MCF 10A (cell line): ENCODE results near the gene FBN3. TPM values are rescaled to one million over a fixed set of nuclear protein-coding genes. Genes with fewer than 3 reads are reported as not detected.

ENCODE experiments used
- BruUV-seq: library from RNA; stranded (reverse); fragments of 400-500 nt; replicated peaks from 2 replicates; lab custom pipeline; 2021; lab: Mats Ljungman, UMichigan
- CTCF ChIA-PET: fragments of 300-600 bp; sonication (Branson Sonifier 250); formaldehyde crosslinking; extraction: SDS; loops from one replicate; lab custom pipeline; 2021; ENCODE audit warnings: antibody characterized with exemption, inconsistent platforms; lab: Yijun Ruan, JAX
- POLR2A ChIA-PET: fragments of 300-600, 350-650 bp; sonication (Branson Sonifier 250); formaldehyde crosslinking; extraction: SDS; loops from one replicate; lab custom pipeline; 2020; ENCODE audit warnings: antibody characterized with exemption, inconsistent platforms; lab: Yijun Ruan, JAX
- DNase-seq: peaks from one replicate; pipeline ENCODE4 v3.0.0-alpha.2; 2018; ENCODE audit not compliant: unreplicated experiment
- H3K27ac Mint-ChIP-seq: one replicate; pipeline ENCODE4 v1.8.0; 2022; ENCODE audit warnings: mild to moderate bottlenecking, low read depth, mixed read lengths; ENCODE audit not compliant: unreplicated experiment
- H3K27me3 Mint-ChIP-seq: one replicate; pipeline ENCODE4 v1.8.0; 2022; ENCODE audit warnings: mixed read lengths; ENCODE audit not compliant: insufficient read depth, unreplicated experiment
- H3K36me3 Mint-ChIP-seq: one replicate; pipeline ENCODE4 v1.8.0; 2022; ENCODE audit warnings: mild to moderate bottlenecking, moderate library complexity, mixed read lengths; ENCODE audit not compliant: insufficient read depth, unreplicated experiment
- H3K4me1 Mint-ChIP-seq: one replicate; pipeline ENCODE4 v1.8.0; 2022; ENCODE audit warnings: mixed read lengths; ENCODE audit not compliant: insufficient read depth, unreplicated experiment
- H3K4me3 Mint-ChIP-seq: one replicate; pipeline ENCODE4 v1.8.0; 2022; ENCODE audit warnings: mild to moderate bottlenecking, moderate library complexity, mixed read lengths; ENCODE audit not compliant: unreplicated experiment
- H3K9me3 Mint-ChIP-seq: one replicate; pipeline ENCODE4 v1.8.0; 2022; ENCODE audit warnings: mixed read lengths; ENCODE audit not compliant: unreplicated experiment
- intact Hi-C: fragments of 100-400 bp; cut with micrococcal nuclease; formaldehyde crosslinking; loops from 2 replicates; pipeline ENCODE4 v1.14.1; 2022
- total RNA-seq: library from RNA; stranded (reverse); gene quantifications from 2 replicates; pipeline ENCODE4 v1.2.3, GENCODE V29; 2022
- TF ChIP-seq, protein P1 (sequence below): fragments of 200-600 bp; IDR thresholded peaks from one replicate; pipeline ENCODE4 v1.8.0; 2022; ENCODE audit warnings: antibody characterized with exemption, mild to moderate bottlenecking; ENCODE audit not compliant: unreplicated experiment

Gene FBN3
- total RNA-seq, 1 experiment from 2014 or later: not detected

DNA sequence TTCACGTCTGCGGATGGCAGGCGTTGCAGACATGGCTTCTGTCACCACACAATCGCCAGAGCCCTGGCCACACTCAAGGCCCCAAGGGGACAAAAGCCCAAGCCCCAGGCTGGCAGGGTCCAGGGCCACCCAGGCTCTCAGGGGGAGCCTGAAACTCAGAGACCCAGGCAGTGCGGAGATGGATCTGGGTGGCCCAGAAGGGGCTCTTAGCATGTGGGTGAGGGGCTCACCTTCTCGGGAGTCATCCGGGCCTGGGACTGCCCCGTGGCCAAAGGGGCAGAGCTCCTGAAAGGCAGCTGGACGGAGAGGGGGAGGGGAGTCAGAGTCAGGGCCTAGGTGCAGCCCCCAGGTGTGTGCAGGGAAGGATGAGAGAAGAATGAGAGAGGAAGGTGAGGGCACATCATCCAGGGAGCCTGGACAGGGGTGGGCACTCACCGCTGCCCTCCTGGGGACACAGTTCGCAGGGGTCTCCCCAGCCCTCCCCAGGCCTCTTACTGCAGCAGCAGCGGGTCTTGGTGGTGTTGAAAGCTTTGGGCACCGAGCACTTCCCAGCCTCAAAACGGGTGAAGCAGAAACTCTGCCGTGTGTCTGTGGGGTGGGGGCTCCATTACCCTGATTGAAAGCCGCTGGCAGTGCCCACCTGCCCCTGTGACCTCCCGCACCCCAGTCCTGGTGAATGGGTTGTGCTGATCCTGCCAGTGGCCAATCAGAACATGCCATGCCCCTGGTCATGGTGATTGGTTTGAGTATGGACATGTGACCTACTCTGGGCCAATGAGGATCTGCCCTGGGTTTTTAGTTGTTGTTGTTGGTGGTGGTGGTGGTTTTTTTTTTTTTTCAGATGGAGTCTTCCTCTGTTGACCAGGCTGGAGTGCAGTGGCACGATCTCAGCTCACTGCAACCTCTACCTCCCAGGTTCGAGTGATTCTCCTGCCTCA is 59.5 kb downstream of the FBN3 start:
- POLR2A ChIA-PET: no interaction called here
- Mint-ChIP-seq H3K27ac (no peak overlapping the region), H3K27me3 (no peaks in the 10 kb centered on the region), H3K4me3 (no peak overlapping the region), H3K36me3 (no peaks in the 10 kb centered on the region), H3K4me1 (no peaks in the 10 kb centered on the region), H3K9me3 (peaks cover 12% of the 10 kb centered on the region)
- TF ChIP-seq, protein P1, sequence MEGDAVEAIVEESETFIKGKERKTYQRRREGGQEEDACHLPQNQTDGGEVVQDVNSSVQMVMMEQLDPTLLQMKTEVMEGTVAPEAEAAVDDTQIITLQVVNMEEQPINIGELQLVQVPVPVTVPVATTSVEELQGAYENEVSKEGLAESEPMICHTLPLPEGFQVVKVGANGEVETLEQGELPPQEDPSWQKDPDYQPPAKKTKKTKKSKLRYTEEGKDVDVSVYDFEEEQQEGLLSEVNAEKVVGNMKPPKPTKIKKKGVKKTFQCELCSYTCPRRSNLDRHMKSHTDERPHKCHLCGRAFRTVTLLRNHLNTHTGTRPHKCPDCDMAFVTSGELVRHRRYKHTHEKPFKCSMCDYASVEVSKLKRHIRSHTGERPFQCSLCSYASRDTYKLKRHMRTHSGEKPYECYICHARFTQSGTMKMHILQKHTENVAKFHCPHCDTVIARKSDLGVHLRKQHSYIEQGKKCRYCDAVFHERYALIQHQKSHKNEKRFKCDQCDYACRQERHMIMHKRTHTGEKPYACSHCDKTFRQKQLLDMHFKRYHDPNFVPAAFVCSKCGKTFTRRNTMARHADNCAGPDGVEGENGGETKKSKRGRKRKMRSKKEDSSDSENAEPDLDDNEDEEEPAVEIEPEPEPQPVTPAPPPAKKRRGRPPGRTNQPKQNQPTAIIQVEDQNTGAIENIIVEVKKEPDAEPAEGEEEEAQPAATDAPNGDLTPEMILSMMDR: no peak
- no peak for DNase-seq
- no TSS peak for BruUV-seq
- intact Hi-C loops: no loop called here
- CTCF ChIA-PET: interaction anchor here (0.5 kb wide), 1 partner anchor 491 kb away, joined by 3 read pairs; no protein-coding TSS in a partner anchor

GRCh38 chr19:8088752-8089663 is 60.4 kb downstream of the FBN3 start:
- no peaks in the 10 kb centered on the region for H3K4me1 Mint-ChIP-seq
- peaks cover 3% of the 10 kb centered on the region for H3K9me3 Mint-ChIP-seq
- no peaks in the 10 kb centered on the region for H3K36me3 Mint-ChIP-seq
- no peaks in the 10 kb centered on the region for H3K27me3 Mint-ChIP-seq
- no peak overlapping the region for H3K4me3 Mint-ChIP-seq
- BruUV-seq: no TSS peak
- no peak overlapping the region for H3K27ac Mint-ChIP-seq
- ChIA-PET POLR2A (no interaction called here), CTCF (no interaction called here)
- intact Hi-C loops: no loop called here
- TF ChIP-seq, protein P1: no peak
- DNase-seq: no peak

DNA sequence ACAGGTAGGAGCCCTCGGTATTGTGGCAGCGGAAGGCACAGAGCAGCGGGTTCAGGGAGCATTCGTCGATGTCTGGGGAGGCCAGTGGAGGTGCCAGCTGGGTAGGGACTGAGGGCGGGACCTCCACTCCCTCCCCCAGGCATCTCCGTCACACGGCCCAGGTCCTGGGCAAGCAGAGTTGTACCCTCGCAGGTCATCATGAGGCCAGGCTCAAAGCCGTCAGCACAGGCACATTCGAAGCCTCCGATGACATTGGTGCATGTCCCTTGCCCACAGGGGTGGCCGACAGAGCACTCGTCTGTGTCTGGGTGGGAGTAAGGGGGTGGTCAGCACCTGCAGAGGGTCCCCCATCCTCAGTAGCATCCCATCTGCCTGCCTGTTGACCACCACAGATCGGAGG is 61.5 kb downstream of the FBN3 start:
- CTCF ChIA-PET: no interaction called here
- no peaks in the 10 kb centered on the region for H3K36me3 Mint-ChIP-seq

More for the DNA sequence above, 61.5 kb downstream of the FBN3 start:
- Mint-ChIP-seq H3K9me3 (no peaks in the 10 kb centered on the region), H3K27me3 (no peaks in the 10 kb centered on the region), H3K4me3 (no peak overlapping the region), H3K27ac (no peak overlapping the region), H3K4me1 (no peaks in the 10 kb centered on the region)
- POLR2A ChIA-PET: no interaction called here
- intact Hi-C loops: no loop called here
- TF ChIP-seq, protein P1: no peak
- no peak for DNase-seq
- no TSS peak for BruUV-seq
